ENCODE measurements around the gene ANO9. TPM values are rescaled to one million over a fixed set of nuclear protein-coding genes. Genes with fewer than 3 reads are reported as not detected.

ANO9 gene
- total RNA-seq, 1 experiment from 2014 or later = 16.6 TPM

GRCh38 chr11:408154-409007, 33.4 kb downstream of the ANO9 start:
- Histone ChIP-seq H3K27ac (ENCODE audit: low read length) (no peak overlapping the region), H3K9ac (ENCODE audit: low read length) (no peak overlapping the region), H3K4me1 (ENCODE audit: insufficient read depth, low read length) (peaks cover 7% of the 10 kb centered on the region; the same call in 1 of the 2 replicates), H3K36me3 (ENCODE audit: low read depth, low read length) (peaks cover 9% of the 10 kb centered on the region), H2AFZ (ENCODE audit: low read length) (no peak overlapping the region), H3K79me2 (ENCODE audit: low read length) (peaks cover 4% of the 10 kb centered on the region; the same call in 1 of the 2 replicates), H3K4me3 (ENCODE audit: low read length) (no peak overlapping the region), H3K4me2 (ENCODE audit: low read length) (no peak overlapping the region), H3F3A (ENCODE audit: low read length, unreplicated experiment) (no peaks in the 10 kb centered on the region), H3K27me3 (ENCODE audit: low read length) (no peaks in the 10 kb centered on the region), H4K20me1 (ENCODE audit: low read length) (no peaks in the 10 kb centered on the region), H3K9me2 (replicated peaks; ENCODE audit: low read length) (no peaks in the 10 kb centered on the region), H3K9me3 (ENCODE audit: low read length) (no peaks in the 10 kb centered on the region)
- no peak for DNase-seq
- ChIA-PET CTCF (no interaction called here), POLR2A (ENCODE audit: unreplicated experiment) (no interaction called here)
- BruUV-seq (replicated peaks) = no TSS peak
- intact Hi-C loops (cut with micrococcal nuclease) = no loop called here
- no peak for ATAC-seq
- TF ChIP-seq EZH2 (IDR thresholded peaks at IDR 0.05; ENCODE audit: low read length, unreplicated experiment) (no peak), EZH2phosphoT487 (IDR thresholded peaks at IDR 0.05; ENCODE audit: borderline replicate concordance, low read length) (no peak), CTCF (conservative IDR thresholded peaks at IDR 0.05; ENCODE audit: low read depth, low read length) (no peak)

DNA sequence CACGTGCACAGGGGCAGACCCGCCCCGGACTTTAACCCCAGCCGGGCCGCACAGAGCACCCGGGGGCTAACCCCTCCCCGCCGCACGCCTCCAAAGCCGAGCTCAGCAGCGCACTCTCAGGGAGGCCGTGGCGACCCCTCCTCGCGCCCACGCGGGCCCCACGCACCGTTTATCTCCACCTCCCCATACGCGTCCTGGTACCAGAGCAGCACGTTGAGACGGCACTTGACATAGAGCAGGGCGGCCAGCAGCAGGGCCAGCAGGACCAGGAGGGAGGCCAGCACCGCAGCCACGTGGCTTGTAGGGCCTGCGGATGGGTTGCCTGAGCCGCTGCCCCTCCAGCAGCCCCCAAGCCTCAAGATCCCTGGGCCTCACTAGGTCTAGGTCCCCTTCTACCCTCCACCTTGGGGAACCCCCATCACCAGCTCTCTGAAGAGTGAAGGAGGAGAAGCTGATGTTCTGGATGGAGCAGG, 34.1 kb downstream of the ANO9 start:
- H3K4me1 ChIP-seq (ENCODE audit: insufficient read depth, low read length) = peaks cover 7% of the 10 kb centered on the region; the same call in 1 of the 2 replicates
- H3K27ac ChIP-seq (ENCODE audit: low read length) = no peak overlapping the region
- no peaks in the 10 kb centered on the region for H3K9me2 ChIP-seq (replicated peaks; ENCODE audit: low read length)
- H3K9ac ChIP-seq (ENCODE audit: low read length) = no peak overlapping the region
- TF ChIP-seq EZH2 (IDR thresholded peaks at IDR 0.05; ENCODE audit: low read length, unreplicated experiment) (no peak), EZH2phosphoT487 (IDR thresholded peaks at IDR 0.05; ENCODE audit: borderline replicate concordance, low read length) (no peak), CTCF (conservative IDR thresholded peaks at IDR 0.05; ENCODE audit: low read depth, low read length) (no peak)
- intact Hi-C loops (cut with micrococcal nuclease) = no loop called here
- no peak overlapping the region for H2AFZ ChIP-seq (ENCODE audit: low read length)
- peaks cover 12% of the 10 kb centered on the region for H3K36me3 ChIP-seq (ENCODE audit: low read depth, low read length)
- no peaks in the 10 kb centered on the region for H3K27me3 ChIP-seq (ENCODE audit: low read length)
- no TSS peak for BruUV-seq (replicated peaks)
- ChIA-PET CTCF (interaction anchor here (0.6 to 1.5 kb wide), 7 partner anchors 9 to 319 kb away, joined by 3 to 10 read pairs (median 3); partner anchors contain the start of gene PTDSS2), POLR2A (ENCODE audit: unreplicated experiment) (no interaction called here)
- no peak overlapping the region for H3K4me2 ChIP-seq (ENCODE audit: low read length)
- no peaks in the 10 kb centered on the region for H3K9me3 ChIP-seq (ENCODE audit: low read length)
- H3K79me2 ChIP-seq (ENCODE audit: low read length) = 0 out of 2 replicates have a peak, but pooled peaks cover 1% of the 10 kb centered on the region
- H3K4me3 ChIP-seq (ENCODE audit: low read length) = no peak overlapping the region
- H4K20me1 ChIP-seq (ENCODE audit: low read length) = no peaks in the 10 kb centered on the region
- no peaks in the 10 kb centered on the region for H3F3A ChIP-seq (ENCODE audit: low read length, unreplicated experiment)
- no peak for DNase-seq
- no peak for ATAC-seq
